Measurements from ENCODE around the gene CLEC16A.
A peak's percentile ranks its signal among the peaks of the same experiment; 100 is the strongest.

CLEC16A gene

DNA sequence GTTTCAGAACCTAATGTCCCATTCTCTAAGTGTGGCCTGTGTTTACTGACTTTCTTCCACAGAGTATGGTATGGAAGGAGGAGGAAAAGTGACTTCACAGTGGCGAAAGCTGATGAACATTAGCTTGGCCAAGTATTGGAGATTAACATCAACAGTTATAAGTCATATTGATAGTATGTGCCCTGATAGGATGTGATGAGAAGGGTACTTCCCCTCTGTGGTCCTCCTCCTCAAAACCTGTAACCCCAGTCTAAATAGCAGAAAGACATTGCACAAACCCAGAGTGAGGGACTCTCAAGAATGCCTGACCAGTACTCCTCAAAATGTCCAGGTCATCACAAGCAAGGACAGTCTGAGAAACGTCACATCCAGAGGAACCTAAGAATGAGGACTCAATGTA, 73.1 kb downstream of the CLEC16A start:
- no peak for DNase-seq (ENCODE audit: low read depth)

- no peak for DNase-seq (ENCODE audit: low read depth)
Observed at GRCh38 chr16:11020388-11020787, 76.0 kb downstream of the CLEC16A start.

DNA sequence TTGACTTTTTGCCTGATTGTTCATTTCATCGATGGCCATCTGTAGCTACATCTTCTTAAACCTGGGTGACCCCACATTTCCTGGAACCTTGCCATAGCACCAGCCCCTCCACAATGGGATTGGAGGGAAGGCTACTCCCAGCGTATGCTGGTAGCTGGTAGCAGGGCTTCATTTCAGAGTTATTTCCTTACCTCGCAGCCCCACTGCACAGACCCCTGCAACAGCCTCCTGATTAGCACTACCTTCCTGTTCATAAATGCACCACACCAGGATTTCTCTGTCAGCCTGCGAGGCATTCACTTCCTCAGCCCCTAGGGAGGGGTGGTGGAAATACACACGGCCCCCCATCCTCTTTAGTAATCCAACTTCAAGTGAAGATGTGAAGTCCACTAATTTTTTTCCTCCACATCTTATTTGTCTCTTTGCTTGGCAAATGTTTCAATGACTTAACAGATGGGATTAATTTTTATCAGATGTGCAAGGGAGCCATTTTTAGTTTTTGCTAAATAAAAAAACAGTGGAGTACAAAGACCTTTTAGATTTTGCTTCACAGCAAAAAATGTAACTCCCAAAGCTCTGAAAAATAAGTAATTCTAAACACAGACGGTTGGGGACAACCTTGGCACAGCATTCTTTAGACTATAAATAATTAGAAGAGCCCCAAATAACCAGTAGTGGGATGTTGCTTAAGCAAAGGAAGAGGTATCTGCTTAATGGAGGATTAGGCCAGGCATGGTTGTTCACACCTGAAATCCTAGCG, 76.6 kb downstream of the CLEC16A start:
- DNase-seq (ENCODE audit: low read depth) = no peak

- no peak for DNase-seq (ENCODE audit: low read depth)
Observed at GRCh38 chr16:11022002-11022401, 77.6 kb downstream of the CLEC16A start.

GRCh38 chr16:11023262-11024039, 79.1 kb downstream of the CLEC16A start:
- DNase-seq (ENCODE audit: low read depth) = no peak

DNA sequence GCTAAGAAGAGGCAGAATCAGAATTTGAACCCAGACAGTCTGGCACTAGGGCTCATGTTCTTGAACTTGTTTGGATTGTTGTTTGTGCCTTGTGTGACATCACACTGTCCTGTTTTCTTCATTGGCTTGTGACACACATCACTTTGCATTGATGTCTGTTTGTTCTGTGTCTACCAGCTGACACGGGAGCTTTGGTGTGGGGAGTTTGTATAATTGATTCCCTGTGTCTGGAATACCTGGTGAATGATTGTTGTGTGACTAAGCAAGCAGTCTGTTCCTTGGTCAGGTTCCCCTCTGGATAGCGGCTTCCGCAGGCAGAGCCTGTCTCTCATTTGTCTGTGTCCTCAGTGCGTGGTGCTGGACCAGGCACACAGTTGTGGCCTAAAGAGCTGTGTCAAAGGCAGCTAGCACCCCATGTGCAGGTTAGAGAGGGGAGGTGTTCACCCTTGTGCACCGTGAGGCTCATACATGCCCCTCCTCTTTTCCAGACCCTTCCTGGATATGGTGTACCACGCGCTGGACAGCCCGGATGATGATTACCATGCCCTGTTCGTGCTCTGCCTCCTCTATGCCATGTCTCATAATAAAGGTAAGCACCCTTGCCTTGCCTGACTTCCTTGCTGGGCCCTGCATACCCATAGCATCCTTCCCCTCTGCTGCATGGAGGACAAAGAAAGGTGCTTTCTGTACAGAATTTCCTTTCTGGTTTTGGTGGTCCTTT, 80.1 kb downstream of the CLEC16A start:
- no peak for DNase-seq (ENCODE audit: low read depth)

DNA sequence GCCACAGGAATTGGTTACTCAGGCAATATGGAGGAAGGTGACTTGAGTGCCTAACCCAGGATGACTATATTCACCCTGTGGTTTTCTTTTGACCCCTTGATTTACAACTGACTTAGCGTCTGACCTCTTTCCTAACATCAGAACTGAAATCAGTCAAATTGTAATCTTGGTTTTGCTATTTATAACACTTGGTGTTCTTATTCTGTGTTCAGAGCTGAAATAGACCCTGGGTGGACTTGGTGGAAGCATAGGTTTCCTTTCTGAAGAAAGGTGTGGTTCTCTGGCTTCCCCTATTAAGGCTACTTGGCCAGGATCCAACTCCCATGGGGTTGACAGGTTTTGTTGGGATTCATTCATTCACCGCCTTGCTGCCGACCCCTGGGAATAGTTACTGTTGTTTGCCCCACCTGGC, 80.8 kb downstream of the CLEC16A start:
- no peak for DNase-seq (ENCODE audit: low read depth)

DNA sequence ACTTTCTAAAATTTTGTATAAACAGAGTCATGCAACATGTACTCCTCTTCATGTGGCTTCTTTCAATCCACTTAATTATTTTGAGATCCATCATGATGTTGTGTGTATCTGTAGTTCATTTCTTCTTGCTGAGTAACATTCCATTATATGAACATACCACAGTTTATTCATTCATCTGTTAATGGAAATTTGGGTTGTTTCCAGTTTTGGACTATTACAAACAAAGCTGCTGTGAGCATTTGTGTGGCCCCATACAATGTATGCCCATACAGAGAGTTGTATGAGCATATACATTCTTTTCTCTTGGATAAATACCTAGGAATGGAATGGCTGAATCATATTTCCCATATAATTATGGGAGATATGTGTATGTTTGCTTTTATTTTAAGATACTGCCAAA, 85.6 kb downstream of the CLEC16A start:
- DNase-seq (ENCODE audit: low read depth) = peak; percentile 28

DNA sequence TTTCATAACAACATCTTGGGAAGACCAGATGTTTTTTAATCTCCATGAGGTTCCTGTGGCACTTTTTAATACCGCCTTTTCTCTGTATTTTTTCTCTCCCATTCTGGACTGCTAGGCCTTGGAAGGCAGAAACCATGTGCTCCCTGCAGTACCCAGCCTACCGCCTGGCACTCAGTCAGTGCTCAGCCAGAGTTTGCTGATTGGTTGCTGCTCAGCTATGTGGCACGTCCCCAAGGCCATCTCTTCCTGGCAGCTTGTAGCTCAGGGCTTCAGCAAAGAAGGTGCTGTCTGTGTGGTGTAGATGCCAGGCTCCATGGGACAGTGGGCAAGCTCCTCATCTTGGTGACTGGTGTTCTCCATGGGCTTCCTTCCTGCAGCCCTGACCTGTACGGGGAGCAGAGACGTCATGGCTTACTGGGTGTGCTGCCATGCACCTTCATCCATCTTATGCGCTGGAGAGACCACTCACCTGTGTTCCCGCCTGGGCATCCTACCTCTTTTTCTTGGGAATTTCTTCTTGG, 86.7 kb downstream of the CLEC16A start:
- no peak for DNase-seq (ENCODE audit: low read depth)

GRCh38 chr16:11032000-11032921, 87.9 kb downstream of the CLEC16A start:
- no peak for DNase-seq (ENCODE audit: low read depth)

- no peak for DNase-seq (ENCODE audit: low read depth)
Observed at GRCh38 chr16:11032922-11033291, 88.5 kb downstream of the CLEC16A start.

DNA sequence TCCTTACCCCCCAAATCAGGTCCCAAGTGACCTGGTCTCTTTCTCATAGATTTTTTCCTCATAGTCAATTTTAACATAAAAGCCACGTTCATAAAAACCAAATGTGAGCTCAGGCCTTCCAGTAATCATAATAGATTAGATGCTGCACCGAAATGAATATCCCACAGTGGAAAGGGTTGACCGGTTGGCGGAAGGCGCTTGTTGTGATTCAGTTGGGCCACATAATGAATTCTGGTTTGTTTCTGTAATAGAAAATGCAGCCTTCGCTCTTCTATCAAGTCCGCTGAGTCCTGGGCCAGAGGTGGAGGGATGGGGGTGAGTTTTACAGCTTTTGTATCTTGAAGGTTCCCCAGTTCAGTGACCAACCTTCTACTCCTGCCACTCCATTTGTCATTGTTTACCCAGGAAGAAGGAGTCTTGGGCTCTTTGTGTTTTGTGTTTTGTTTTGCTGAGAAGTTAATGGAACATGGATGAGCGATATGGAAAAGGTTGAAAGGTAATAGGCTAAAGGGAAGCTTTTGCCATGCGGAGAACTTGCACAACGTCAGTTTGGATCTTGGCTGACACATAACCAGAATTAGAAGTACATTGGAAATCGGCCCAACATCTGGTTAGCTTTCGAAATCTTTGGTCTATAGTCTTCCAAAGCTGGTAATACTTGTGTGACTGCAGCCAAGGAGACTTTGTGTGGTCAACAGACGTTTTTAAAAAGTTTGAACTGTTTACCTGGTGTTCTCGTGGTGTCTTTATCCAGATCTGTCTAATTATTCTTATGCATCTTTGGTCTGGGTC, 89.5 kb downstream of the CLEC16A start:
- no peak for DNase-seq (ENCODE audit: low read depth)

DNA sequence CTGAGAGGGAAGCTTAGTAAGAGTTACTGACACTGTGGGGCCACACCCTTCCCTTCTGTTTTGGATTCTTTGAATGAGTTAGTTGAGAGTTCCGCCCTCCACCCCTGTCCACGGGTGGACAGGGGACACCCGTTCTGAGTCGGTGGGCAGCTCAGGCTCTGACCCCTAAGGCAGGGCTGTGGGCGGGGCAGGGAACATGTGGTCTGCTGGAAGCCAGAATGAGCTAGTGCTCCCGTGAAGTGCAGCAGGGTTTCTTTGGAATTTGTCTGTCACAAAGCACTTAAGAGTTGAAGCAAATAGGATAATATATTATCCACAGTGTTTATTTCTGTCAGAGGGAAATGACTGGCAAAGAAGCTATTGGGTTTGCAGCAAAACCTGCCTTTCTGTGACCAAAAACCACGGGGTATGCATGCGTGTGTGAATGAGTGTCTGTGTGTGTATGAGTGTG, 90.1 kb downstream of the CLEC16A start:
- no peak for DNase-seq (ENCODE audit: low read depth)

DNA sequence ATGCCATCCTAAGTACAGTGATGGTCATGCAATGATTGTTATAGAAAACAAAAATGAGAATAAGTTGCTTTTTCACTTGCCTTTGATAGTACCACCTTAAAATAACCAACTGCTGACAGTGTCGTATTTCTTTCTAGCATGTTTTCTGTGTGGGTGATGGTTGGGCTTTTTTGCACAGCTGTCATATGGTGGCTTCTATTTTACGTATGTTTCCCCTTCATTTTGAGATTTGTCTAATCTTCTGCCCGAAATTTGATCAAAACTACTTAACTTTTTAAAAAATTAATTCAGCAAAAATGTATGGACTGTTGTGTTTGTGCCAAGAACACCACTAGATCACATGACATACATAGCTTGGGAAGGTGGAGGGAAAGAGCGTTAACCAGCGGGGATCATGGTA, 90.7 kb downstream of the CLEC16A start:
- DNase-seq (ENCODE audit: low read depth) = no peak

DNA sequence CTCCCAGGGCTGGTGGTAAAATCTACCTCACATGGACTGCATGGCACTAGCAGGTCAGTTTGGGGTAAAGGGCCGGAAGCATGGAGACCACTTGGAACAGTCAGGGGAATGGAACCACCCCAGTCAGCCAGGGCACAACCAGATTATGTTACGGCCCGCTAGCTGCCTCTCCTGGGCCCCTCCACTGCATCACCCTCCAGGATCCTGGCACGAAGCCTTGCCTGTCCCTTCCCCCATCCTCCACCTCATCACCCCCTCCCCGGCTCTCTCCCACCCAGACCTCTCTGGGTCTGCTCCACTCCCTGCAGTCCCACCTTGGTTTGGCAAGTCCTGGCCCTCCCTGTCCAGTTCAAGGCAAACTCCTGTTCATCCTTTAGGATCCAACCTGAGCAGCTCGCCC, 91.7 kb downstream of the CLEC16A start:
- no peak for DNase-seq (ENCODE audit: low read depth)

DNA sequence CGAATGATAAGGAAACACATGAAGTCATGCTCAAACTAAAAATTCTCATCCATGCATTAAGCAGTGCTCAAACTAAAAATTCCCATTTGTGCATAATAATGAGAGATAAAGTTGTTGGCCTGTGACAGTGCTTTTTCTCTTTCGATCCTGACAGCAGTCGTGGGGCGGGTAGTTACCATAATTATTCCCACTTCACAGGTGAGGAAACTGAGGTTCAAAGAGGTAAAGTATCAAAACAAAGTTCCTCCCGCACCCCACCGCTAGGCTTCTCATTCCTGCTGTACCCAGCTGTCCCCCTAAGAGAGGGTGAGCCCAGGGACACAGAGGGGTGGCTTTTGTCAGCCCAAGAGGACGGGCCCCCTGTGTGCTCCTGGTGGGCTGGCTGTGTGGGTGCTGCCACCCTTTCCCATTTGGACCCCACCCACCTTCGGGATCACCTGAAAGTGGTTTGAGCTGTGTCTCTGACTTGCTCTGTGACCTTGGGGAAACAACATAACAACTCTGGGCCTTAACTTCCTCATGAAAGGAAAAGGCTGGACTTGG, 92.6 kb downstream of the CLEC16A start:
- no peak for DNase-seq (ENCODE audit: low read depth)

GRCh38 chr16:11038305-11038704, 93.9 kb downstream of the CLEC16A start:
- no peak for DNase-seq (ENCODE audit: low read depth)

DNA sequence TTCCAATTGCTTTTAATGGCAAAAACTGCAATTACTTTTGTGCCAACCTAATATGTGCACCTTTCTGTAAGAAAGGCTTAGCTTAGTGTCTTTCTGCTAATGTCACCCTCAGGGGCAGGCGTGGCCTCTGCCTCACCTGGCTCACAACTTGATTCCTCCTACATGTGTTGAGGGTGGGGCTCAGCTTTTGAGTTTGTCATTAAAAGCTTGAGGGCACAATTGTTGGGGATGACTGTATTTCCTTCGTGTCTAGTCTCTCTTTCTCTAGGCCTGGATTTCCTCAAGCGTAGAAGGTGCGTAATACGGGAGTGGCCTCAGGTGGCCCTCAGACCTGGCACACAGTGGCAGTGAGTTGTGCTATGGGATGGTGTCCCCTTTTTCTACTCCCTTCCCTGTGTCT, 94.4 kb downstream of the CLEC16A start:
- no peak for DNase-seq (ENCODE audit: low read depth)

DNA sequence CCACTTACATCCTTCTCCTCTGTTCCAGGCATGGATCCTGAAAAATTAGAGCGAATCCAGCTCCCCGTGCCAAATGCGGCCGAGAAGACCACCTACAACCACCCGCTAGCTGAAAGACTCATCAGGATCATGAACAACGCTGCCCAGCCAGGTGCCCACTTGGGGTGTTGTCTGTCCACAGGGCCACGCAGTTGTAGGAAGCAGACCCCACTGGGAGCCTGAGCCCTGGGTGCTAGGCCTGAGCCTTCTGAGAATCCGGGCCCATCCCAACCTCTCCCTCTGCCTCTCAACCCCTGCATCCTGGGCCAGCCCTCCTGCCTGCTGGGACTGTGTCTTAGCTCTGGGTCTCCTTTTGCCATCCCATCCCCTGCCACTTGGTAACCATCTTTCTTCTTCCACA, 95.4 kb downstream of the CLEC16A start:
- DNase-seq (ENCODE audit: low read depth) = no peak

GRCh38 chr16:11042191-11042590, 97.8 kb downstream of the CLEC16A start:
- no peak for DNase-seq (ENCODE audit: low read depth)
